HG03060 (cell line): ENCODE results near the gene ESRP2.
A peak's percentile ranks its signal among the peaks of the same experiment; 100 is the strongest.

Source experiments
- ATAC-seq: cut with Tn5 transposase; IDR thresholded peaks from one replicate; pipeline ENCODE4 v1.9.1; 2021; ENCODE audit warnings: low read depth, moderate number of reproducible peaks; ENCODE audit not compliant: unreplicated experiment

Gene ESRP2

GRCh38 chr16:68264128-68265077, 28.5 kb upstream of the ESRP2 start, which contains the start of gene SLC7A6:
Gene SLC7A6, plus strand, starts transcription at chr16:68264526. Its CDS starts 10,201 bp downstream, at chr16:68274727.
- no peak for ATAC-seq

GRCh38 chr16:68263559-68264127, 27.7 kb upstream of the ESRP2 start:
- ATAC-seq = no peak

GRCh38 chr16:68259007-68259825, 23.3 kb upstream of the ESRP2 start:
- ATAC-seq = no peak

- no peak for ATAC-seq
These were observed 22.2 kb upstream of the ESRP2 start for GRCh38 chr16:68257906-68258800.

- ATAC-seq = no peak
These were observed 21.5 kb upstream of the ESRP2 start for GRCh38 chr16:68257251-68257905.

GRCh38 chr16:68255712-68256111, 19.8 kb upstream of the ESRP2 start:
- ATAC-seq = no peak

GRCh38 chr16:68253721-68254120, 17.8 kb upstream of the ESRP2 start:
- ATAC-seq = no peak

- no peak for ATAC-seq
These were observed 16.5 kb upstream of the ESRP2 start for GRCh38 chr16:68252383-68252782.

- ATAC-seq = no peak
These were observed 15.9 kb upstream of the ESRP2 start for GRCh38 chr16:68251832-68252231.

GRCh38 chr16:68250951-68251350, 15.0 kb upstream of the ESRP2 start:
- ATAC-seq = no peak

GRCh38 chr16:68249371-68249770, 13.4 kb upstream of the ESRP2 start:
- ATAC-seq = no peak

GRCh38 chr16:68247932-68248331, 12.0 kb upstream of the ESRP2 start:
- no peak for ATAC-seq

GRCh38 chr16:68247400-68247799, 11.5 kb upstream of the ESRP2 start:
- ATAC-seq = no peak

GRCh38 chr16:68246666-68247065, 10.7 kb upstream of the ESRP2 start:
- no peak for ATAC-seq

GRCh38 chr16:68246121-68246520, 10.2 kb upstream of the ESRP2 start:
- ATAC-seq = no peak

GRCh38 chr16:68244903-68245853, 9.3 kb upstream of the ESRP2 start, which contains the start of gene PLA2G15:
Gene PLA2G15, plus strand, starts transcription at chr16:68245373. Its CDS starts 54 bp downstream, at chr16:68245427.
- ATAC-seq = peak; percentile 37

- ATAC-seq = no peak
These were observed 8.6 kb upstream of the ESRP2 start for GRCh38 chr16:68244481-68244902.
